Skeletal muscle cell (primary cell): Measurements from ENCODE around the gene OAF.
A peak's percentile ranks its signal among the peaks of the same experiment; 100 is the strongest.

ENCODE experiments used
- DNase-seq: peaks from one replicate; pipeline ENCODE4 v3.0.0-alpha.2; 2010; ENCODE audit warnings: low read depth
- H3K4me3 ChIP-seq: 2 replicates; pipeline ENCODE4 v1.5.1; 2011; ENCODE audit warnings: low read depth, mild to moderate bottlenecking, control low read depth, low read length, moderate library complexity

OAF gene

DNA sequence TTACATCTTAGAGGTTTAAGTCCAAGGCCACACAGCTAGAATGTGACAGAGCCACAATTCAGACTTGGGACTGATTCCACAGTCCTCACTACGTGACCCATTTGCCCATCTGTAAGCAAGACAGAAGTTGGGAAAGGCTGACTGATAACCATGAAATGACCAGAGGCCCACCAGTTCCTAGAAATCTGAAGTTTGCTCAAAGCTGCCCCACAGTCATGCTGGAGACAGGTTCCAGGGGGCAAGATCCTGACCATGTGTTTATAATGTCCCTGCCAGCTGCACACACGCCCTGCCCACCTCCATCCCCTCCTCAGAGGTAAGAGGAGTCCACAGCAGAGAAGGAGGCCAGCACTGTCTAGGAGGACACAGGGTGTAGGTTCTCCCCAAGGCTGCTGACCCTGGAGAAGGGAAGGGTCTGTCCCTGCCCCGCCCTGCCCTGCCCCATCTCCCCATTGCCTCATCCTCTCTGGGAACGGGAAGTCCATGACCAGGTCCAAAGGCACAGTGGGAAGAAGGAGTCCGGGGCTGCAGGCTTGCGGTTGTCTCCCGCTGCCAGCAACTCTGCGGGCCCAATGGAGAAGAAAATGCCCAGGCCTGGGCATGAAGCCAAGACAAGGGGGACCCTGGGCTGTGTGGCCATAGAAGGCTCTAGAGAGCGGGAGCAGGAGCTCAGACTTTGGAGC, 11.9 kb upstream of the OAF start:
- DNase-seq: no peak
- H3K4me3 ChIP-seq: no peak overlapping the region

DNA sequence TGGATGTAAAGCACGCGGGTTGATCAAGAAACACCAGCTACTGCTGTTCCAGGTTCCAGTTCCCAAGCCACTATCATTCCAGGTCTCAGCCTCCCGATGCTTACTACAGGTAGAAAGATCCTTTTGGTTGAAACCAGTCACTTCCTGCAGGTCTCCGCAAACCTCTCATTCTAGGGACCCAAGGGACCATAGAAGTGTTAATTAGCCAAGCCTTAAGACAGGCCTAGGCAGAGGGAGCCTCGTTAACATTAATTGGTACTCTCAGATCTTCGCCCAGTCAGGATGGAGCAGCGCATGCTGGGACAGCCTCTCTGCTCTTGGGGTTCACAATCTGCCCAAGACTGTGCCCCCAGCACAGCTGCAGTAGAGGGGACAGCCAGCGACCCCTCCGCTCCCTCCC, 11.2 kb upstream of the OAF start:
- H3K4me3 ChIP-seq: no peak overlapping the region
- no peak for DNase-seq

DNA sequence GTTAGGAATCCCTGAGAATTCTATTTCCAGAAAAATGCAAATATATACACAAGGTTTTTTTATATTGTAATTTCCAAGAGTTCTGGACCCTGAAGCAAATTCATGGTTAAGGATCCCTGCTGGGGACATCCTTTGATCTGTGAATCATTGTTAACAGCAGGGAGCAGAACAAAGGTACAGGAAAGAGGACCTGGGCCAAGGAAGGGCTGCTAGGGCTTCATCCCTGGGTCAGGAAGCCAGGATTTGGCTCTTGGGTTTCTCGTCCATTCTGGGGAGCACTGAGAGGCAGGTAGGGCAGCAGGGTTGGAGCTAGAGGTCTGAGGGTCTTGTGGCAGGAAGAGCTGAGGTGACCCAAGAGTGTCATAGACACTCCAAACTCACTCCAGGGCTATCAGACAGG, 10.2 kb upstream of the OAF start:
- DNase-seq: no peak
- H3K4me3 ChIP-seq: no peak overlapping the region

DNA sequence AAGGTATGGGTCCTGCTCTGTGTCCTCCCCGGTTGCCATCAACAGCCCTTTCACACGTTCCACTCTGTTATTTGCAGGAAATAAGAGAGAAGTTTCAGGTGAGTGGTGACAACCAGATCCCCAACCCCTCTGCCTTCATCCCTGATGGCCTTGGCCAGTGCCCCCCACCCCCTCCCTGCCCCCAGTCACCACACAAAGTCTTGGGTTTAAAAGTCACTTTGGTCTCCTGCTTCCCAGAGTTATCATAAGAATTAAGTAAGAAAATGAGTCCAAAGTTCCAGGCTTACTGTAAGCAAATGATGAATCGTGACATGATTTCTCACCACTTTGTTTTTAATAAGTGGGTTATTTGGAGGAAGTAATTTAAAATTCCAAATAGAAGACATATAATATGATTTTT, 9.2 kb upstream of the OAF start:
- no peak for DNase-seq
- no peak overlapping the region for H3K4me3 ChIP-seq

DNA sequence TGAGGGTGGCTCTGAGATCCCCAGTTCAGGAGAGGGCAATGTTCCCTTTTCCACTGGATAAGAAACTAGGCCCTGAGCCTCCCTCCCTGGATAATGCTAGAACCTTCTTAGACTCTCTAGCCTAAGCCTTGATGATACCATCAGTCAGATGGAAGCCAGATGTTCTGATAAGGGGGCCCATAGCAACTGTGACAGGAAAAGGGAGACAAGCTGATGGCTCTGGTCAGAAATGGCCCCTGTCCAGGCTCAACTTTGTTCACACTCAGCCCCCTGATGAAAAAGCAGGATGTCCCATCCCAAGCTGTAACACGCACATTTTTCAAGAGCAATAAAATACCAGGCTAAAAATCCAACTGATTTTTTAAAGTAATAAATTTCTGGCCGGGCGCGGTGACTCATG, 7.2 kb upstream of the OAF start:
- H3K4me3 ChIP-seq: no peak overlapping the region
- no peak for DNase-seq

DNA sequence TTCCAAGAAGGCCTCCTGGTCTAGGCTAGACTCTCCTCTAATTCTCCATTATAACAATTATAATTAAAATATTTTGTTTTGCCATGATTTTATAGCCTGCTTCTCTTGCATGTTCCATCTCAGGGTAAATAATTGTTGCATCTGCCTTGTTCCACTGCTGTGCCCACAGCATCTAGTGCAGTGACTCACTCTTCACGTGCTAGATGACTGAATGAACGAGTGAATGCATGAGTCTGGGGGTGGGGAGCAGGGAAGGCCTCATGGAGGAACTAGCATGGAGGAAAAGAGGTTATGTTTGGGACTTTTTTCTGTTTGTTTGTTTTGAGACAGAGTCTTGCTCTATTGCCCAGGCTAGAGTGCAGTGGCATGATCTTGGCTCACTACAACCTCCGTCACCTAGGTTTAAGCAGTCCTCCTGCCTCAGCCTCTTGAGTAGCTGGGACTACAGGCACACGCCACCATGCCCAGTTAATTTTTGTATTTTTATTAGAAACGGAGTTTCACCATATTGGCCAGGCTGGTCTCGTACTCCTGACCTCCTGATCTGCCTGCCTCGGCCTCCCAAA, 5.2 kb upstream of the OAF start:
- peak; percentile 53 for DNase-seq
- H3K4me3 ChIP-seq: no peak overlapping the region

DNA sequence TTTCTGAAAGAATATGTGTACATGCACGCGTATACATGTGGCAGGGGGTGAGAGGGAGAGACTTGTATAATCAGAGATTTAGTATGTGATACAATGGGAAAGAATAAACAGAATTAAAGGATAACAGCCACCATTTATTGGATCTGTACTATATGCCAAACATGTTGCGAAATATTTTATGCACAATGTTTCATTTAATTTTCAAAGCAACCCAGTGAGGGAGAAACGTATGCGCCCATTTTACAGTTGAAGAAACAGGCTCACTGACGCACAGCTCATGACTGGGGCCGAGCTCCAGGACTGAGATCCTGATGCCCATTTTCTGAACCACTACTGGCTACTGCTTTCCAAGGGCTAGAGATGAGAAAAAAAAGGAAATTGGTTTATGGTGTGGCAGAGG, 3.3 kb upstream of the OAF start:
- DNase-seq: no peak
- H3K4me3 ChIP-seq: no peak overlapping the region

DNA sequence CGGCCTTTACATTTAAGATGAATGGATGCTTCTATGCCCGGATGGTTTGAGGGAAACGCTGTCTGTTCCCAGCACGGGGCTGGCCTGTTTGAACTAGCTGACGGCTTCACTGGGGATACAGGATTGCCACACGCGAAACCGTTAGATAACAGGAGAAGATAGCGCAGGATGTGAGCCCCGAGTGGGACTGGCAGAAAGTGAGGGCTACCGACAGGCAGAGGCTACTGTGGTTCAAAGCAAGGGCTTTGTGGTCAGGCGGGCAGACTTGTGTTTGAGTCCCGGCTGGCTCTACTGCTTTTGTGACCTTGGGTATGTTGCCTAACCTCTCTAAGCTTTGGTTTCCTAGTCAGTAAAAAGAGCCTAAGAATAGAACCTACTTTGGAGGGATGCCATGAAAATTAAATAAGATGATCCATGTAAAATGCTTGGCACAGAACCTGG, 2.8 kb upstream of the OAF start:
- no peak overlapping the region for H3K4me3 ChIP-seq
- DNase-seq: no peak

DNA sequence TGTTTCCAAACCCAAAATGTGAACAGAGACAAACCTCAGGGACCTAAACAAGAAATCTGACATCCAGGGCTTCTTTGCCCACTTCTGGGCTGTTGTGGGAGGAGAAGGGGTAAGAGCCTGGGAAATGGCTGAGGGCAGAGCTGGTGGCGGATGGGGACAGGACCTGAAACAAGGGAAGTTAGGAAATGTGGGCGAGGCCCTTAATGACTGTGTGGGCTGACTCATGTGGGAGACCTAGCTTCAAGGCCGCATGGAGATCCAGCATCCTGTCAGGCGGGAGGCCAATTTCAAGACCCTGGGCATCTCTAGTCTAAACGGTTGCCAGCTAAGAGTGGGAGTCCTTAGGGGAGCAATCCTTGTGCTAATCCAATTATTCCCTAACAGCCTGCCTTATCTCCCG, 2.1 kb upstream of the OAF start:
- no peak overlapping the region for H3K4me3 ChIP-seq
- peak; percentile 55 for DNase-seq

DNA sequence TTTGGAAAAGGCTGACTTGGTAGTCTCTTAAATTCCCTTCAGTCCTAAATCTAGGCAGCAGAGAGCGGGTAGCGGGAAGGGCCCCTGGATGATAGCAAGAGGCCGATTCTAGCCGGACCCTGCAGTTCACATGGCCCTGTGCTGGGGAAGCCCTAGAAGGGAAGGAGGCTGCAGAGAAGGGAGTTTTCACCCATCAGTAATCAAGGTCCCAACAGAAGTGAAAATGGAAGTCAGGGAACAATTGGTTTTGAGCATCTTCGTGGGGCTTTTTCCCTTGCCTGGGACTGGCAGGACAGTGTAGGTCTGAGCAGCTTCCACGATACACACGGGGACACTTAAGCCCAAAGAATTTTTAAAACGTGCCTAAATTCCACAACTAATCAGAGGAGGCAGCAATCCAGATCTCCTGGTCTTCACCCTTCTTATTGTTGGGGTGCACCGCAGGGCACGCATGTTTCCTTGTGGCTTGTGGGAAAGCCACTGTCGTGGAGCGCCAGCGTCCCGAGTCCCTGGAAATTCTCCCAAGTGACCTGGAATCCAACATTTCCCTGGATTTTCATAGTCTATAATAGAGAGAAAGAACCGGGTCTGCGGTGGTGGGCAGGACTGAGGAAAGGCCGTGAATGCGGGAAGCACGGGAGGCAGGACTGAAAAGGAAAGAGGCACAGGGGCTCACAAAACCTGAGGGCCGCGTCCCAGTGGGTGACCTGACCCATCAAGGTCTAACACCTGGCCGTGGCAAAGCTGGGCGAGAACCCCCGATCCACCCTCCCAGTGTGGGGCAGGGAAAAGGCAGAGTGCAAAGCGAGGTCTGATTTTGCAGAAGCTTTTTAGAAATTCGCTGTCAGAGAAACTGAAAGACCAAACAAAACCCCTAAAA, 846 bp upstream of the OAF start:
- DNase-seq: no peak
- peak overlapping the region; percentile 72 for H3K4me3 ChIP-seq

DNA sequence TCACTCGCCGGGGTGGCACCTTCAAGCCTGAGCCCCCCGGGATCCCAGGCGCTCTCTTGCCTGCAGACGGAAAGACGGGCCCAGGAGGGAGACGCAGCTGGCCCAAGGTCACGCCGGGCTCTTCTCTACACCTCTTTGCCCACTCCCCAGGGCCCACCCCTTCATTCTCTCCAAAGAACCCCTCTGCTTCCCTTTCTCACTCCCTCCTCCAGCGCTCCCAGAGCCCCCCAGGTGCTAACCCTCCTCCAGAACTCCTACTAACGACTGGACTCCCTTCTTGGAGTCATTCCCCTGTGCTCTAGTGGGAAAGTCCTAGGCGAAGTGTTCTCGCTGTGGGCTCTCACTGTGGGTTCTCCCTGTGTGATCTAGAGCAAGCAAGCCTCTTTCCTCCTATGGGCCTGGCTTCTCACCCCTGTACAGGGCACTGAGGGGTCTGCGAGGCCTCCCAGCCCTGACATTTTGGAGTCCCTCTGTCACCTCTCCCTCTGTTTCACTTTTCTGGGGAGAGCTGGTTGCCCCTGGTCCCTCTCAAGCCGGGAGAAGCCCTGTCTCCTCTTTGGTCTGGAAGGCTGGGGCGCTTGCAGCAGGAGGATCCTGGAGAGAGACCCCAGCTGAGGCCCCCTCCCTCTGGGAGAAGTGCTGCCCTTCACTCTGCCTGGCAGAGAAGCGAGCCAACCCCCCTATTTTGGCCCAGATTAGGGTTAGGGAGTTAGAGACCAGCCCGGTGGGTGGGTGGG, 858 bp downstream of the OAF start:
- H3K4me3 ChIP-seq: peak overlapping the region; percentile 72
- no peak for DNase-seq

DNA sequence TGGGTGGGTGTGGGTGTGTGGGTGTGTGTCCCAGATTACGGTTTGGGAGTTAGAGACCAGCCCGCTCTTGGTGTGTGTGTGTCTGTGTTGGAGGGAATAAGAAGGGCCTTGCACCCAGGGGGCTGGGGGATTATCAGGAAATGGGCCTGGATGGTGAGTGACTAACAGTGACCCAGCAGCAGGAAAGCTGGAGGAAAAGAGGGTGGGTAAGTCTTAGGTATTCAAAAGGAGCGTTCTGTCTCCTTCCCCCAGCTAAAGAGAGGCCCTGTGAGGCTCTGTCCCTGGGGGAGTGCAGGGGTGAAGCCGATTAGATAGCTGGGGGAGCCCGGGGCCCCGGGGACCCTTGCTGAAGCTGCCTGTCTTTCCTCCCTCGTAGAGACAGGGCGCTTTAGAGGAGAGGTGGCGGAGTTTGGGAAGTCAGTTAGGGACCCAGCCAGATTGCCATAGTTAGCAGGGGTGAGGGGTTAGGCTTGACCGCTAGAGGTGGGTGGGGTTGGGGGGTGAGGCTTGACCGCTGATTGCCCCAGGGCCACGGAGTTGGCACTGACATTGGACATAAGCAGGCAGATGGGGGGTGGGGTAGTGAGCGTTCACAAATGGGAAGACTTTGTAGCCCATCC, 1.5 kb downstream of the OAF start:
- DNase-seq: no peak
- peak overlapping the region; percentile 72 for H3K4me3 ChIP-seq

DNA sequence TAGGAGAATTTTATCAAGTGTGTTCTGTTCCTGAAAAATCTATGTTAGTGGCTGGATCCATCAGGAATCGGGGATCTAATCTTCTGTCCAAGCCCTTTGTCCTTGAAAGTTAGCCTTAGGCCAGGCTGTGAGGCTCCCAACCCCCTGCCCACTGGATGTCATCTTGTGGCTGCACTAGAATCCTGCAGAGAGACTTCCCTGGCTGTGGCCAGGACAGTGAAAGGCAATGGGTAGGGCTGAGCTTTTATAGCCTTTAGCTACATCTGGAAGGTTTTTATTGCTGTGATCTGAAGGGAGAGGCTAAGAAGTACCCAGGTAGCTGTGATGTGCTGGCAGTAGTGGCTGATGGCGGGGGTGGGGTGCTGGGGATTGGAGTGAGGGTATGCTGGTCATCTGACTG, 2.1 kb downstream of the OAF start:
- DNase-seq: no peak

DNA sequence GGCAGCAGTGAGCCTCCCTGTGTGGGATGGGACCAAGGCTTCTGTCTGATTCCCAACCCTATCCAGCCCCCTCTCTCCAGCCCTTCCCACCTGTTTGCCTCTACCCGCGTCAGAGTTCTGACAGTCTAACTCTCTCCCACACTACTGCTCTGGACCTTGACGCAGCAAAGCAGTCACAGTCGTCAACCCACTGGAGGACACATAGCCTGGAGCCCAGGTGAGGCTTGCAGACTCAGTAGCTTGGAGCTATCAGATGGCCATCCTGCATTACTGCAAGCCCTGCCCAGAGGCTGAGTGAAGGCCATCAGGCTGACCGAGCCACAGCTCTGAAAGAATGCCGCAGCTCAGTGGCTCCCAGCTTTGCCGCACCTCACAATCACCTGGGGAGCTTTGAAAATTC, 3.7 kb downstream of the OAF start:
- no peak for DNase-seq
- no peak overlapping the region for H3K4me3 ChIP-seq

More for the DNA sequence above, 2.1 kb downstream of the OAF start:
- H3K4me3 ChIP-seq: peak overlapping the region; percentile 72

DNA sequence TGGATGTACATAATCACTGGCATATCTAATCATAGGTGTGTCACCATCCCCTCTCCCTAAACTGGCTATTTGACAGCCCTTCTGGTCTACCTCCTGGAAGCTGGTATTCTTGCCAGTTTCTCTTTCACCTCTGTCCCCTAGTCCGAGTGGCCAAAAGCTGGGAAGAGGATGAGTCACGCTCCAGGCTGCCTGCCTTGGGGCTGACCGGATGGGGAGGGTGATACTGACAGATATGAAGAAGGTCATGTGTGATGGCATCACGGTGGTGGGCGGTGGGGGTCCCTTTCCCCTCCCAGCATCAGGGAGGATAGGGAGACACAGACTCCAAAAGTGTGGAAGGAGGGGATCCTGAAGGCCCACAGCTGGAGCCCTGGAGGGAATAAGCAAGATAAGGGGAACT, 4.8 kb downstream of the OAF start:
- H3K4me3 ChIP-seq: no peak overlapping the region
- DNase-seq: no peak

DNA sequence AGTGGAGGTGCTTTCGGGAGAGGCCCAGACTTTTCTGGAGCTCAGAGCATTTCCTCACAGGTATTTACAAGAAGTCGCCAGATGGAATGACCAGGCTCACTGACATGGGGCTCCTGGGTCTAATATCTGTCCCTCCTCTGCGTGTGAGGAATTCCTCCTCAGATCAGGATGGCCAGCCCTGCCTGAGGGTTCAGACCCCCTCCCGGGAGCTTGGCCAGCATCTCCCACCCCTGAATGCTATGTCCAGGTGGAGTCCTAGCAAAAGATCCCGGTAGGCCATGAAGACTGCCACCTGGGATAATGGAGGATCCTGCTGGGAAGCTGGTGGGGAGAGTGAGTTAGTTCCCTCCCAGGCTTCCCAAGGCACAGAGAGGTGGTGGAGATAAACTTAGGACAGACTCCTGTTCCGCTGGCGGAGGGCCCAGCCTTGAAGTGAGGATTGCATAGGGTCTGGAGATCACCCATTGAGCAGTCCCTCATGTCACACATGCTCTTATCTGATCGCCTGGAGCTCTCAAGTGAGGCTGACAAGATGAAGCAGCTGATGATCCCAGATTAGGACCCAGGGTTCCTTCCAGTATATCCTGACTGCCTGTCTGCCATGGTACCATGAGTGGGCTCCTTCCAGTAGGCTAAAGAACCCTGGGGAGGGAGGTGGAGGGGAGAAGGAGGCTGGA, 5.7 kb downstream of the OAF start:
- DNase-seq: no peak
- H3K4me3 ChIP-seq: no peak overlapping the region

DNA sequence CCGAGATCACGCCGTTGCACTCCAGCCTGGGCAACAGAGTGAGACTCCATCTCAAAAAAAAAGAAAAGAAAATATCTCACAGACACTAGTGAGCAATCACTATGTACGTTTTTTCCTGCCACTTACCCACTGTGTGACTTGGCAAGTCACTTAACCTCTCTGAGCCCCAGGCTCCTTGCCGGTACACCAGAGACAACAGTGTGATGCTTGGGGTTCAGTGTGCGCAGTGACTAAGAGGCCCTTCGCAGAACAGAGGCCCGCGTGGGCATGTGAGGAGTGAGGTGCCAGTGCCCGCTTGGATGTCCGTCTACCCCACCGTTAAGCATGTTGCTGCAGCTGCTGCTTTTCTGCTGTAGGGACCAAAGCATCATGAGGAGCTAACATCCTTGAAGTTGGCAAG, 6.7 kb downstream of the OAF start:
- DNase-seq: no peak

DNA sequence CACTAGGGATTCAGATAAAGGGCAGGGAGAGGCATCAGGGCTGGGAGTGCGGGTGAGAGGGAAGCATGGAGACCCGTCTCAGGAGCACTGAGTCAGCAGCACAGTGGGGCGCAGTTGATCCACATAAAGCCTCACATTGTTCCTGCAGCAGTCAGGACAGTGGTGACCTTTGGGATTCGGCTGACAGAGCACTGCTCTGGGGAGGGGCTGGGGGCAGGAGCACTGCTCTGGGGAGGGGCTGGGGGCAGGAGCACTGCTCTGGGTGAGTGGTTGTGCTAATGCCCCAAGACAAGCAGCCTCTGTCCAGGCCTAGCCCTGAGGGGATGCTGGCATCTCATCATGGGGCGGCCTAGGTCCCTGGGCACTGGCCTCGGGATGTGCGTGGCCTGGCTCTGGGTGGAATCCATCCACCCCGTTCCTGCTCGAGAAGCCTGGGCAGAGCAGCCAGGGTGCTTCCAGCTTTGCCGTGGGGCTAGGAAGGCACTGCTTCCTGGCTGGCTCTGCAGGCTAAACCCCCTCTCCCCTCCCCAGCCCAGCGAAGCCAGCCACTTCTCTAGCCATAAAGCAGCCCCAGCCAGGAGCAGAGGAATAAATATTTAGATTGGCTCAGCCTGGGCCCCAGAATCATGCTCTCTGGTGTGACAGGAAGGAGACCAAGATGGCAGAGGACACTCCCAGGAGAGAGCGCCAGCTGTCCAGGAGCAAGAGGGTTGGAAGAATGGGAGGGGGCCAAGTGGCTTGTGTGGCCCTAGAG, 7.3 kb downstream of the OAF start:
- H3K4me3 ChIP-seq: no peak overlapping the region

More for the DNA sequence above, 6.7 kb downstream of the OAF start:
- no peak overlapping the region for H3K4me3 ChIP-seq

DNA sequence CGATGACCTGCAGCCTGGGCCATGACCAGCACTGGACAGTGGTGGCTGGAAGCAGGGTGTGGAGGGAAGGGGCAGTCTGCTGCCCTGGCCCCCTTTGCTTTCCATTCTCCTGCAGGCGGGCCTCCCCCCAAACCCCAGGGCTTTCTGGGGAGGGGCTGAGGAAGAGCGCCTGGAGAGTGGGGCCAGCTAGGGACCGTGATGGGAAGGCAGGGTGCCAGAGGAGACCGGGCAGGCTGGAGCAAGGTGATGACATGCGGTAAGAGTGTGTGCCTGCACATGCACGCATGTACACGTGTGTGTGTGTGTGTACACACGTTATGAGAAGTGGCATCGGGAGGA, 7.8 kb downstream of the OAF start:
- no peak overlapping the region for H3K4me3 ChIP-seq
- DNase-seq: no peak

More for the DNA sequence above, 7.3 kb downstream of the OAF start:
- no peak for DNase-seq
